Naive thymus-derived CD4-positive, alpha-beta T cell (primary cell): ENCODE data around the gene GDPD2. TPM values are rescaled to one million over a fixed set of nuclear protein-coding genes. Genes with fewer than 3 reads are reported as not detected.
A peak's percentile ranks its signal among the peaks of the same experiment; 100 is the strongest.

Experiments
- ATAC-seq: fragments of 150-1000 bp; cut with Tn5 transposase; 2 replicates; pipeline ENCODE4 v1.10.0; 2021; ENCODE audit warnings: mild to moderate bottlenecking, moderate library complexity
- CTCF ChIA-PET: fragments of 350-600 bp; sonication (Branson Sonifier 250); formaldehyde crosslinking; loops from one replicate; lab custom pipeline; 2021; ENCODE audit warnings: antibody characterized with exemption; lab: Charles Lee
- POLR2A ChIA-PET: fragments of 350-600 bp; sonication (Branson Sonifier 250); formaldehyde crosslinking; loops from one replicate; lab custom pipeline; 2021; ENCODE audit warnings: antibody characterized with exemption, inconsistent platforms; lab: Charles Lee
- DNase-seq, 9 donors: peaks; one replicate each; pipeline versions ENCODE4 v3.0.0 to v3.0.0-alpha.2; 2020 to 2022; ENCODE audit warnings: mixed read lengths in 1 of 9
- H3K27ac ChIP-seq: one replicate; pipeline ENCODE4 v1.7.0; 2013; ENCODE audit warnings: mild to moderate bottlenecking, low read depth, low read length, moderate library complexity
- H3K27me3 ChIP-seq, 2 donors: one replicate each; pipeline ENCODE4 v1.7.0; 2013; ENCODE audit warnings: low read length in 2 of 2, mild to moderate bottlenecking in 2 of 2, moderate library complexity in 2 of 2; ENCODE audit not compliant: control insufficient read depth in 2 of 2, insufficient read depth in 2 of 2
- H3K36me3 ChIP-seq, 3 experiments: 1 replicate in 2 of 3; 2 replicates in 1 of 3; pipeline ENCODE4 v1.7.0; 2013; ENCODE audit warnings: low read length in 3 of 3, mild to moderate bottlenecking in 3 of 3, moderate library complexity in 1 of 3; ENCODE audit not compliant: insufficient read depth in 3 of 3, control insufficient read depth in 2 of 3
- H3K4me1 ChIP-seq, 2 donors: one replicate each; pipeline ENCODE4 v1.7.0; 2013; ENCODE audit warnings: low read length in 2 of 2, mild to moderate bottlenecking in 2 of 2, moderate library complexity in 1 of 2; ENCODE audit not compliant: control insufficient read depth in 2 of 2, insufficient read depth in 2 of 2
- H3K4me3 ChIP-seq: 2 replicates; pipeline ENCODE4 v1.7.0; 2013; ENCODE audit warnings: mild to moderate bottlenecking, low read length
- H3K9me3 ChIP-seq, 3 experiments: 1 replicate in 2 of 3; 2 replicates in 1 of 3; pipeline ENCODE4 v1.7.0; 2013; ENCODE audit warnings: low read length in 3 of 3; ENCODE audit not compliant: control insufficient read depth in 2 of 3
- H3K27ac Mint-ChIP-seq, 9 donors: one replicate each; pipeline ENCODE4 v1.8.0; 2020 to 2022; ENCODE audit warnings: mixed read lengths in 9 of 9, mild to moderate bottlenecking in 8 of 9, moderate library complexity in 5 of 9, inconsistent platforms in 2 of 9
- H3K27me3 Mint-ChIP-seq, 5 donors: one replicate each; pipeline ENCODE4 v1.8.0; 2021 to 2022; ENCODE audit warnings: mixed read lengths in 5 of 5, mild to moderate bottlenecking in 1 of 5
- H3K36me3 Mint-ChIP-seq, 5 donors: one replicate each; pipeline ENCODE4 v1.8.0; 2020 to 2022; ENCODE audit warnings: mixed read lengths in 5 of 5, mild to moderate bottlenecking in 3 of 5, inconsistent platforms in 1 of 5
- H3K4me1 Mint-ChIP-seq, 7 donors: one replicate each; pipeline ENCODE4 v1.8.0; 2020 to 2022; ENCODE audit warnings: mixed read lengths in 7 of 7, mild to moderate bottlenecking in 3 of 7, inconsistent platforms in 1 of 7
- H3K4me3 Mint-ChIP-seq, 10 donors: one replicate each; pipeline ENCODE4 v1.8.0; 2020 to 2022; ENCODE audit warnings: mild to moderate bottlenecking in 10 of 10, mixed read lengths in 10 of 10, moderate library complexity in 6 of 10, inconsistent platforms in 2 of 10
- H3K9me3 Mint-ChIP-seq, 11 donors: one replicate each; pipeline ENCODE4 v1.8.0; 2020 to 2022; ENCODE audit warnings: mixed read lengths in 11 of 11, mild to moderate bottlenecking in 4 of 11, inconsistent platforms in 1 of 11, moderate library complexity in 1 of 11
- intact Hi-C, 2 donors: fragments of 100-400 bp; cut with micrococcal nuclease; formaldehyde crosslinking; loops; one replicate each; pipeline ENCODE4 v1.15.1; 2023
- polyA plus RNA-seq, 2 donors: library from polyadenylated mRNA; unstranded; fragments of 300-500 nt; fragmentation: Illumina TruSeq; gene quantifications; one replicate each; pipeline ENCODE4 v1.2.3, GENCODE V29; 2021
- total RNA-seq, 6 experiments: library from RNA in 5 of 6; stranded (reverse) in 5 of 6; gene quantifications; 1 replicate in 5 of 6; 2 replicates in 1 of 6; pipeline ENCODE4 v1.2.3 and lab custom pipeline; 2021 to 2026

The GDPD2 gene
- total and polyA plus RNA-seq, 7 experiments from 2014 or later = 0.29 TPM; not detected in 6

DNA sequence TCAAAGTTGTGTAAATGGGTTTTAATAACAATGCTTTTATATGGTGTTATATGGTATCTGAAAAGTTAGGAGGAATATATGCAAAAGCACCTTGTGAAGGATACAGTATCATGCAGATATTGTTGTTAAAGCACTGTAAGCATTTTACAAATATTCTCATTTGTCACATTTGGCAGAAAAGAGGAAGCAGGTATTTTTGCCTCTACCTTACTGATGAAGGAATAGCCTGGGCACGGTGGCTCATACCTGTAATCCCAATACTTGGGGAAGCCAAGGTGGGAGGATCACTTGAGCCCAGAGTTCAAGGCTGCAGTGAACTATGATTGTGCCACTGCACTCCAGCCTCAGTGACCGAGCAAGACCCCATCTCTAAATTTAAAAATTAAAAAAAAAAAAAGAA lies 12.2 kb upstream of the GDPD2 start:
- DNase-seq = no peak
- intact Hi-C loops = no loop called here
- Mint-ChIP-seq H3K4me1 (peaks cover 0 to 1% (median 0%) of the 10 kb centered on the region in 7 donors), H3K27ac (peak overlapping the region in 1 of 9 donors; percentile 33), H3K9me3 (no peaks in the 10 kb centered on the region), H3K36me3 (peaks cover 0 to 5% (median 0%) of the 10 kb centered on the region in 5 donors), H3K27me3 (no peaks in the 10 kb centered on the region), H3K4me3 (no peak overlapping the region)
- Histone ChIP-seq H3K36me3 (no peaks in the 10 kb centered on the region), H3K9me3 (no peaks in the 10 kb centered on the region), H3K4me3 (no peak overlapping the region), H3K27me3 (no peaks in the 10 kb centered on the region), H3K4me1 (no peaks in the 10 kb centered on the region), H3K27ac (no peak overlapping the region)
- ChIA-PET POLR2A (no interaction called here), CTCF (no interaction called here)
- ATAC-seq = no peak

DNA sequence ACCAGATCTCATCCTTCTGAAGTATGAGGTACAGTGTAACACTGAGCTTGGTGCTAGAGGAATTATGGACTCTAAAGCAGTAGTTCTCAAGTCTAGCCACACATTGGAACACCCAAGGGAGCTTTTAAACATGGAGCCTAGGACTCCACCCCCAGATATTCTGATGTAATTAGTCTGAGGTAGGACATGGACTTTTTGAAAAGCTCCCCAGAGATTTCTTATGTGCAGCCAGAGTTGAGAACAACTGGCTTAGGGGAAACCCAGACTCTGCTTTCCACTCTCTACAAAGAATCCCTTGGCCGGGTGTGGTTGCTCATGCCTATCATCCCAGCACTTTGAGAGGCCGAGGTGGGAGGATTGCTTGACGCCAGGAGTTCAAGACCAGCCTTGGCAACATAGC lies 11.6 kb upstream of the GDPD2 start:
- ATAC-seq = no peak
- peaks cover 0 to 5% (median 0%) of the 10 kb centered on the region in 5 donors for H3K36me3 Mint-ChIP-seq

DNA sequence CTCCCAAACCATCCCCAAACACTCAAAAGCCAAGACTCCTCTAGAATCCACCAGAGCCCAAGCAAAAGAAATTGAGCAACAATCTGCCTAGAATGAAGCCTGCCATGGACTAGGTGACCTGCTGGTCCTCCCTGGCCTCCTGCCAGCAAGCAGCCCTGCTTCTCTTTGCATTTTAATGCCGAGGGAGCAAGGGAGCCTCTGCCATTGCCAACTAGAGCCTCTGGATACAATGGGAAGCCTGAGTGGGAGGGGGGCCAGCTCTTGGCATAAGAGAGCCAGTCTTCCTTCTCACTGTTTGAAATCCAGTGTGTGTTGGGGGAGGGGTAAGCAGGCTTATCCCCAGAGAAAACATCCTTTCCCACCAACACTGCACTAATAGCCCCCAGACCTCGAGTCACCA lies 1.5 kb upstream of the GDPD2 start:
- no peak for ATAC-seq
- Mint-ChIP-seq H3K27ac (no peak overlapping the region), H3K4me1 (peaks cover 0 to 4% (median 0%) of the 10 kb centered on the region in 7 donors), H3K36me3 (no peaks in the 10 kb centered on the region), H3K27me3 (no peaks in the 10 kb centered on the region), H3K9me3 (no peaks in the 10 kb centered on the region), H3K4me3 (no peak overlapping the region)
- ChIA-PET POLR2A (no interaction called here), CTCF (no interaction called here)
- H3K4me1 ChIP-seq = no peaks in the 10 kb centered on the region
- no peaks in the 10 kb centered on the region for H3K27me3 ChIP-seq
- no peaks in the 10 kb centered on the region for H3K9me3 ChIP-seq
- no peak overlapping the region for H3K4me3 ChIP-seq
- no peak overlapping the region for H3K27ac ChIP-seq
- no peak for DNase-seq
- intact Hi-C loops = no loop called here
- no peaks in the 10 kb centered on the region for H3K36me3 ChIP-seq

More for the DNA sequence above, 11.6 kb upstream of the GDPD2 start:
- ChIA-PET CTCF (no interaction called here), POLR2A (no interaction called here)
- Mint-ChIP-seq H3K9me3 (no peaks in the 10 kb centered on the region), H3K4me1 (peaks cover 0 to 1% (median 0%) of the 10 kb centered on the region in 7 donors), H3K4me3 (no peak overlapping the region), H3K27me3 (no peaks in the 10 kb centered on the region), H3K27ac (no peak overlapping the region)
- H3K27ac ChIP-seq = no peak overlapping the region
- H3K9me3 ChIP-seq = no peaks in the 10 kb centered on the region
- no peaks in the 10 kb centered on the region for H3K36me3 ChIP-seq
- intact Hi-C loops = no loop called here
- H3K4me3 ChIP-seq = no peak overlapping the region
- H3K27me3 ChIP-seq = no peaks in the 10 kb centered on the region
- H3K4me1 ChIP-seq = no peaks in the 10 kb centered on the region
- no peak for DNase-seq

DNA sequence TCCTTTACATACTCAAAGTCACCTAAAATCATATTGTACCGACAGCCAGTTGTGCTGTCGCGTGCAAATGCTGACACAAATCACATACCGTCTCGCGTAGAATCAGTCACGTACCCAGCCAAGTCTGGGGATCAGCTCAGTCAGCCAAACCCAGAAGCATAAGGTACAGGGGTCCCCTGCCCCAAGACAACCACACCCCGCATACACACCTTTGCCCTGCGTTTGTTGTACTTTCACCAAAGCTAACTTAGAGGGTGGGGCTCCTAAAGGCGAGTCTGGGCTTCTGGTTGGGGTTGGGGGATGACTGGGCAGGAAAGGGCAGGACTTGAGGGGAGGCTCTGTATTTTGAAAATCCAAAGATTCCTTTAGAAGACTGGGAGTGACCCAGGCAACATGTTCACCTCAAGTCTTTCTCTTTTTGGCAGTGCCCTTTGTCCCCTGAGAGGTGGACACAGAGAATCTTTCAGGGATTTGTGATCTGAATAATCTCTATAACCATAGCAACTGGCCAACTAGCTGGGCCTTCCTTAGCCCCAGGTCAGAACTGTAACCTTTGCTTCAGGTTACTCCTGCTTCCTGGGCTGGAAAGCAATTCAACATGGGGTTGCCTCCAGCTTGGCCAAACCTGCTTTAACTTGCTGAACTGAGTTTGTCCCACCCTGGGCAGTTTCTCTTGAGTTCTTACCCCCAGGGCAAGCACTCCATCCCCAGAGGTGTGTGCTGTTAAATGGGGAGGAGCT lies 992 bp downstream of the GDPD2 start:
- Histone ChIP-seq H3K27me3 (no peaks in the 10 kb centered on the region), H3K27ac (no peak overlapping the region), H3K9me3 (no peaks in the 10 kb centered on the region), H3K4me1 (no peaks in the 10 kb centered on the region), H3K36me3 (no peaks in the 10 kb centered on the region), H3K4me3 (no peak overlapping the region)
- no peak for ATAC-seq
- CTCF ChIA-PET = interaction anchor here (0.7 kb wide), 1 partner anchor 8 kb away, joined by 3 read pairs; no protein-coding TSS in a partner anchor
- Mint-ChIP-seq H3K27ac (no peak overlapping the region), H3K4me1 (peaks cover 0 to 4% (median 0%) of the 10 kb centered on the region in 7 donors), H3K36me3 (no peaks in the 10 kb centered on the region), H3K27me3 (no peaks in the 10 kb centered on the region), H3K4me3 (no peak overlapping the region), H3K9me3 (peaks cover 0 to under 1% (median 0%) of the 10 kb centered on the region in 11 donors)
- DNase-seq = no peak
- intact Hi-C loops = no loop called here
- POLR2A ChIA-PET = no interaction called here

DNA sequence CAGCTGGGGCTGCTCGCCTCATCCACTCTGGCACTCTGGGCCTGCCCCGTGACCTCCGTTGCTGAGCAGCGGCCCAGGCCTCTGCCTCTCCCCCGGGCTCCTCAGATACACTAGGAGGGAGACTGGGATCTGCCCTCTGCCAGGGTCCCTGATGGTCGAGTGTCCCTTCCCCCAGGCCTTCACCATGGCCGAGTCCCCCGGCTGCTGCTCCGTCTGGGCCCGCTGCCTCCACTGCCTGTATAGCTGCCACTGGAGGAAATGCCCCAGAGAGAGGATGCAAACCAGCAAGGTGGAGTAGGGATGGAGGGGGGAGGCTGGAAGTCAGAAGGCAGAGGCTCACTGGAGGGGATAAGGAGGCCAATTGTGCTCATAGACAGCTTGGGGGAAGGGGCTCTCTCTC lies 1.7 kb downstream of the GDPD2 start:
- H3K9me3 Mint-ChIP-seq = peaks cover 0 to 2% (median 0%) of the 10 kb centered on the region in 11 donors
- H3K4me3 Mint-ChIP-seq = no peak overlapping the region
- H3K27me3 ChIP-seq = no peaks in the 10 kb centered on the region
- no peaks in the 10 kb centered on the region for H3K9me3 ChIP-seq
- no peaks in the 10 kb centered on the region for H3K36me3 Mint-ChIP-seq
- peaks cover 0 to 4% (median 0%) of the 10 kb centered on the region in 7 donors for H3K4me1 Mint-ChIP-seq
- no peaks in the 10 kb centered on the region for H3K27me3 Mint-ChIP-seq
- POLR2A ChIA-PET = no interaction called here
- H3K27ac ChIP-seq = no peak overlapping the region
- no peaks in the 10 kb centered on the region for H3K36me3 ChIP-seq
- H3K4me1 ChIP-seq = no peaks in the 10 kb centered on the region
- ATAC-seq (no peak), DNase-seq (no peak)
- intact Hi-C loops = no loop called here
- CTCF ChIA-PET = no interaction called here
- no peak overlapping the region for H3K4me3 ChIP-seq
- H3K27ac Mint-ChIP-seq = no peak overlapping the region

DNA sequence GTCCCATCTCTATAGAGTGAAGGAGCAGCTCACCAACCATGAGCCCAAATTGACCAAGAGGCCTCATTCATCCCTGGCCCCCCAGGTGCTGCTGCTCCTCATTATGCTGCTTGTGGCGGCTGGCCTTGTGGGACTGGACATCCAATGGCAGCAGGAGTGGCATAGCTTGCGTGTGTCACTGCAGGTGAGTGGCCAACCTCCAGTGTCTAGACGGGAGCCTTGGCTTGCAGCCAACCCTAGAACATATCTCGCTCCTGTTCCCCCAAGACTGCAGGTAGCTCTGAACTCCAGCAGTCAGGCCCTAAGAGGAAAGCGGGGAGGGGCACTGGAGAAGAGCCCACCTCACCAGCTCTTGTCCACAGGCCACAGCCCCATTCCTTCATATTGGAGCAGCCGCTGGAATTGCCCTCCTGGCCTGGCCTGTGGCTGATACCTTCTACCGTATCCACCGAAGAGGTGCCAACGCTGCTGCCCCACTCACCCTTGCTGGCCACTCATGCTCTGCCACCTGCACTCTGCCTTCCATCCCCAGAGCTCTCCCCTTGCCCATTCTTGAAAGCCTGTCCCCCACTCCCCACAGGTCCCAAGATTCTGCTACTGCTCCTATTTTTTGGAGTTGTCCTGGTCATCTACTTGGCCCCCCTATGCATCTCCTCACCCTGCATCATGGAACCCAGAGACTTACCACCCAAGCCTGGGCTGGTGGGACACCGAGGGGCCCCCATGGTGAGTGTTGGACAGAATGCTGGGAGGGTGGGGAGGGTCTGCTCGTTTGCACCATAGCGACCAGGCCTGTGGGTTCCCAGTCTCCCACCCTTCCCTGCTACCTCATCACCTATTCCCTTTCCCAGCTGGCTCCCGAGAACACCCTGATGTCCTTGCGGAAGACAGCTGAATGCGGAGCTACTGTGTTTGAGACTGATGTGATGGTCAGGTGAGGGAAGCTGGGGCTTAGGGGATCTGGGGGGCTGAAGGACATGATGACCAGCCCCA lies 3.5 kb downstream of the GDPD2 start:
- Mint-ChIP-seq H3K27ac (no peak overlapping the region), H3K4me3 (no peak overlapping the region), H3K9me3 (peaks cover 0 to 2% (median 0%) of the 10 kb centered on the region in 11 donors), H3K27me3 (no peaks in the 10 kb centered on the region), H3K4me1 (peaks cover 0 to 4% (median 0%) of the 10 kb centered on the region in 7 donors), H3K36me3 (no peaks in the 10 kb centered on the region)
- Histone ChIP-seq H3K27me3 (no peaks in the 10 kb centered on the region), H3K4me3 (no peak overlapping the region), H3K9me3 (no peaks in the 10 kb centered on the region), H3K27ac (no peak overlapping the region), H3K36me3 (no peaks in the 10 kb centered on the region), H3K4me1 (no peaks in the 10 kb centered on the region)
- intact Hi-C loops = no loop called here
- ATAC-seq (no peak), DNase-seq (no peak)
- ChIA-PET POLR2A (no interaction called here), CTCF (interaction anchor here (0.6 kb wide), 1 partner anchor 733 kb away, joined by 3 read pairs; no protein-coding TSS in a partner anchor)
